ENCODE results near the gene KDM7A.
"Not testable (repeated sequence)": the region's sequence is repeated elsewhere in the genome, so short reads cannot be mapped to it uniquely, and the experiment has no call there.

KDM7A gene

DNA sequence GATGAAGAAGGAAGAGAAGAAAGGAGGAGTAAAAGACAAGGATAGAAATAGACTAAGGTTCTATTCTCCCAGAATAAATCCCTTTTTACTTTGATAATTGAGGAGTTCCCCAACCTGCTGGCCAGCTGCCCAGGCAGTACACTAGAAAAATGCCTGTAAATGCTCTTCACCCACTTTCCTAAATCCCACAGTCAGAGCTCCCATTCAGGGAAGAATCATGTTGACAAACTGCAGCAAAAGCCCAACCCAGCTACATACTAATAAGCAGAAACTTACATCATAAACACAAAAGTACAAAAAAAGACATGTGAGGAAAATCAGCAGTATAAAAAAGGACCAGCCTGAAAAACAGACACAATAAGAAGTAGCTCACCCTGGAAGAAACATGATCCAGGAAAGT lies 15.8 kb upstream of the KDM7A start:
- Mint-ChIP-seq H3K9me3 (peaks cover 23% of the 10 kb centered on the region), H3K4me3 (no peak overlapping the region), H3K27me3 (peaks cover 24% of the 10 kb centered on the region), H3K36me3 (ENCODE audit: low read depth) (peaks cover 19% of the 10 kb centered on the region), H3K27ac (peak overlapping the region; percentile 40), H3K4me1 (ENCODE audit: low read depth) (peaks cover 57% of the 10 kb centered on the region)
- intact Hi-C loops (cut with micrococcal nuclease), result no loop called here

DNA sequence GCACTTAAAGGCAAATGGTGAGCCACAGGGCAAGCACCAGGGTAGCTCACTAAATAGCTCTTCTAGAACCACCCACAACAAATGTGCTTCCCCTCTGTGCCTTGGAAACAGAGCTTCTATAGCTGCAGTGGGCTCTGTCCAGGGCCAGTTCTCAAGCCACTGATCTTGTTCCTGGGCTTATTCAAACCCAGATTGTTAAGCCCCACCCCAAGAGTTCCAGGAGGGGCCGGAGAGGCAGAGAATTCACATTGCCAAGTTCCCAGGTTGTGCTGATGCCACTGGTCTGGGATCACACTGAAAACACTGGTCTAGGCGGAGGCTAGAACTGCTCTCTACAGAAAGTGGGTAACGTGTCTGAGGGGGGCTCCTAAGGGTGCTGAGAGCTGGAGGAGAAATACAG lies 15.4 kb upstream of the KDM7A start:
- no peak overlapping the region for H3K4me3 Mint-ChIP-seq
- intact Hi-C loops (cut with micrococcal nuclease), result no loop called here
- peaks cover 57% of the 10 kb centered on the region for H3K4me1 Mint-ChIP-seq (ENCODE audit: low read depth)
- H3K27ac Mint-ChIP-seq, result peak overlapping the region; percentile 40
- H3K27me3 Mint-ChIP-seq, result peaks cover 24% of the 10 kb centered on the region
- H3K9me3 Mint-ChIP-seq, result peaks cover 21% of the 10 kb centered on the region
- H3K36me3 Mint-ChIP-seq (ENCODE audit: low read depth), result peaks cover 18% of the 10 kb centered on the region

DNA sequence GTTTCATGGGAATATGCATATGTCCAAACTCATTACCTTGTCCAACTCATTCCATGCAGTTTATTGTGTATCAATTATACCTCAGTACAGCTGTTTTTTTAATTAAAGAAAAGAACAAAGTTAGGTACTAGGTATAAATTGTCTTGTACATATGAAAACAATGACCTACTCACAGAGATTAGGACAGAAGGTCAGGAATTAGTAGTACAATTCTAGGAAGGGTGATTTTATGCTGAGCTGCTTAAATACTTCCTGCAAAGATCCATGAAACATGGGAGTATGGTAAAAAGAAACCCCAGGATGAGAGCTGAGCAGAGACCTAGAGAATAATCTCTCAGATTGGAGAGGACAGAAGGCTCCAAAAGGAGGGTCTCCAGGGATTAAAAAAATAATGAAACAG lies 13.8 kb upstream of the KDM7A start:
- peaks cover 42% of the 10 kb centered on the region for H3K4me1 Mint-ChIP-seq (ENCODE audit: low read depth)
- H3K4me3 Mint-ChIP-seq, result no peak overlapping the region
- H3K27ac Mint-ChIP-seq, result no peak overlapping the region
- intact Hi-C loops (cut with micrococcal nuclease), result no loop called here
- peaks cover 5% of the 10 kb centered on the region for H3K9me3 Mint-ChIP-seq
- H3K27me3 Mint-ChIP-seq, result peaks cover 29% of the 10 kb centered on the region
- H3K36me3 Mint-ChIP-seq (ENCODE audit: low read depth), result peaks cover 2% of the 10 kb centered on the region

DNA sequence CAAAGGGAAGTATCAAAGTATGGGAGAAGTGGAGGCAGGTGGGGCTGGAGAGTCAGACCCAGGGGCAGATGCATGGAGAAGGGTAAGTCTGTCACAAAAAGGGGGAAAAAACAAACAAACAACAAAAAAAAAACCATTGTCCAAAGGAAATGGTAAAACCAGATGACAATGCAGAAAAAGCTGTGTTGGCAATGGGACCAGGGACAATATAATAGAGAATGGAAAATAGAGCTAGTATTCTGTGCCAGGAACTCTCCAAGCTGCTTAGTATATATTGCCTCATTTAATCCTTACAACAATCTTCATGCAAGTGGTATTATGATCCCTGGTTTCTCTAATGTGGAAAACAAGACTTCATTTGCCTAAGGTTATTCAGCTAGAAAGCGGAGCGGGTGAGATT lies 13.1 kb upstream of the KDM7A start:
- H3K36me3 Mint-ChIP-seq (ENCODE audit: low read depth), result no peaks in the 10 kb centered on the region
- no peak overlapping the region for H3K4me3 Mint-ChIP-seq
- intact Hi-C loops (cut with micrococcal nuclease), result no loop called here
- no peaks in the 10 kb centered on the region for H3K9me3 Mint-ChIP-seq
- peaks cover 31% of the 10 kb centered on the region for H3K27me3 Mint-ChIP-seq
- H3K27ac Mint-ChIP-seq, result no peak overlapping the region
- peaks cover 39% of the 10 kb centered on the region for H3K4me1 Mint-ChIP-seq (ENCODE audit: low read depth)

DNA sequence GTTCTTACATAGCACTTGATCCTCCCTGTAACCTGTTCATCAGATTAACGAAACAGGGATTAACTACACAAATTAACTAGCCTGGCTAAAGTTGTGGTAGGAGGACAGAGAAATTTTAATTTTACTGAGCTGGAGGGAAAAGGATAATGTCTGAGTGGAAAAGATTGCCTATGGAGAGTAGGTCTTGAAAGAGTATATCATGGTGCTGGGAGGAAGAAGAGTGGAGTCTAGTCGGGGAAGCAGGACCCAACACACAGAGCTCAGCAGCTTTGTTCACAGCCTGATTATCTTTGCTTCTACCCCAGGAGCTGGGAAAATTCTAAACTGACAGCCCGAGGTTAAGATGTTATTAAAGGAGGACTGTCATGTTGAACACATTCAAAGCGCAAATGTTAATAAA lies 6.1 kb upstream of the KDM7A start:
- intact Hi-C loops (cut with micrococcal nuclease), result loop anchor here (5.0 kb wide), 1 partner anchor 39 kb away; no protein-coding TSS in a partner anchor
- Mint-ChIP-seq H3K36me3 (ENCODE audit: low read depth) (peaks cover 18% of the 10 kb centered on the region), H3K4me1 (ENCODE audit: low read depth) (peaks cover 17% of the 10 kb centered on the region), H3K27me3 (peaks cover 40% of the 10 kb centered on the region), H3K27ac (no peak overlapping the region), H3K4me3 (no peak overlapping the region), H3K9me3 (peaks cover 13% of the 10 kb centered on the region)

DNA sequence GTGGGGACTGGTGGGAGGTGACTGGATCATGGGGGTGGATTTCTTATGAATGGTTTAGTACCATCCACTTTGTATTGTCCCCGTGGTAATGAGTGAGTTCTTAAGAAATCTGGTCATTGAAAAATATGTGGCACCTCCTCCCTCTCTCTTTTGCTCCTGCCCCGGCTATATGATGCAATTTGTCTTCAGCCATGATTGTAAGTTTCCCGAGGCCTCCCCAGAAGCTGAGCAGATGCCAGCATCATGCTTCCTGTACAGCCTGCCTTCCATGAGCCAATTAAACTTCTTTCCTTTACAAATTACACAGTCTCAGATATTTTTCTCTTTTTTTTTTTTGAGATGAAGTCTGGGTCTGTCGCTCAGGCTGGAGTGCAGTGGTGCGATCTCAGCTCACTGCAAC lies 2.6 kb upstream of the KDM7A start:
- Mint-ChIP-seq H3K36me3 (ENCODE audit: low read depth) (peaks cover 44% of the 10 kb centered on the region), H3K4me1 (ENCODE audit: low read depth) (peaks cover 28% of the 10 kb centered on the region), H3K27ac (peak overlapping the region; percentile 11), H3K4me3 (no peak overlapping the region), H3K9me3 (peaks cover 13% of the 10 kb centered on the region), H3K27me3 (peaks cover 33% of the 10 kb centered on the region)
- intact Hi-C loops (cut with micrococcal nuclease), result loop anchor here (5.0 kb wide), 1 partner anchor 123 kb away; no protein-coding TSS in a partner anchor

DNA sequence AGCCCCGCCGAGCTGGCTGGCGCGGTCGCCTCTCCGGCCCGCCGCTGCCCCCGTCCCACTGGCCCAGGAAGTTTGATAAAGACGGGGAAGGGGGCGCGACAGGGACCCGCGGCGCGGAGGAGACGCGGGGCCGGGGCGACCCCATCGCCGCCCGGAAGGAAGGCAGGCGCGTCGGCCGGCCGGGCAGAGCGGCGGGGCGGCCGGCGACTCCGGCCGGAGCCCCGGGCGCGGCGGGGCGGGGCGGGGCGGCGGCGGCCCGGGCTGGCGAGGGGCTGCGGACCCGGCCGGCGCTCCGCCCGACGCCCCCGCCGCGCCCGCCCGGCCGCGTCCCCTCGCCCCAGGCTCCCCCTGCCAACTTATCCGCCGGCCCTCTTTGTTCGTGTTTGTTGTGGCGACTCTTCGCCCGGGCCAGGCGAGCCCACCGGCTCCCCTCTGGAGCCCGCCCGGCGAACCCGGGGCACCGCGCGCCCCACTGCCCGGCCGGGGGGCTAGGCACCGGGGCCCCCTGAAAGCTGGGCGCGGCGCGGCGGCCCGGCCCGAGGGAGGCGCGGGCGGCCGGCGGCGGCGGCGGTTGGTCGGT lies 571 bp downstream of the KDM7A start:
- Mint-ChIP-seq H3K4me3 (peak overlapping the region; percentile 76), H3K4me1 (ENCODE audit: low read depth) (peaks cover 49% of the 10 kb centered on the region), H3K36me3 (ENCODE audit: low read depth) (peaks cover 71% of the 10 kb centered on the region), H3K27me3 (peaks cover 14% of the 10 kb centered on the region), H3K9me3 (peaks cover 13% of the 10 kb centered on the region), H3K27ac (peak overlapping the region; percentile 99)
- intact Hi-C loops (cut with micrococcal nuclease), result loop anchor here (2.0 to 5.0 kb wide), 3 partner anchors 35 to 141 kb away; no protein-coding TSS in a partner anchor

DNA sequence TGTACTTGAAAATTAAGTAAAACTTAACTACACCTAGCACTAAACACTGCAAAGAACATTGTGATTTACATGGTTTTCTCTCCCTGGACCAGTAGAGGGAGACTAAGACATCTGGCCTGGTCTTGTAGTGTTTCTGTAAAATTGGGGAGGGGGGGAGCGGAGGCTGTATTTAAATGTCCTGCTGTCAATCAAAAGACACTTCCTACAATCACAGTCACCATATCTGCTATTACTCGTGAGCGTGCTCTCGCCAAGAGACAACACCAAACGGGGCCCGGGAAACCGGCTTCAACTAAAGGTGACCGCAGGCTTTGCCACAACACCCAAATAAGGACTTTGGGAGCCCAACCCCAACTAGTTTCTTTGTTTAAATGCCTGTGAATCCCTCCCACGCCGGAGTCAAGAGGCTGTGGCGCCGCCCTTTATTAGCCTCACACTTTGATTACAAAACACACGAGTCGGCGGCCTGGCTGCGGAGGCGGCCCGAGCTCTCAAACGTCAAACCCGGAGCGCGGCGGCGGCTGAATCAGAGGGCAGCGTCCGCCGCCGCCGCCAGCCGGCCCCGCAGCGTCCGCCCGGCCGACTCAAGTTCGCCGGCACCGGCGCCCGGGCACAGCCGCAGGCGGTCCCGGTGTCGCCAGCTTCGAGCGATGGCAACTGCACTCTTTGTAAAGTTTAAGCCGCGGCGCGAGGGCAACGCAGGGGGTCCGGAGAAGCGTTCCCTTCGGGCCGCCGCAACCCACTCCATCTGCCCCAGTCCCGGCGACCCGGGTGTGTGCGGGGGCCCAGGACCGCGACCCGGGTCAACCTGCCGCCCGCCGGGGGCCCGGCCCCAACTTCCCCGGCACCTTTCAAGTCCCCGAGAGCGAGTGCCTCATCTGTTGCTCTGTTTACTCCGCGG lies 1.3 kb downstream of the KDM7A start:
- Mint-ChIP-seq H3K36me3 (ENCODE audit: low read depth) (peaks cover 79% of the 10 kb centered on the region), H3K27me3 (peaks cover 14% of the 10 kb centered on the region), H3K4me3 (peak overlapping the region; percentile 76), H3K4me1 (ENCODE audit: low read depth) (peaks cover 56% of the 10 kb centered on the region), H3K9me3 (peaks cover 13% of the 10 kb centered on the region), H3K27ac (peak overlapping the region; percentile 99)
- intact Hi-C loops (cut with micrococcal nuclease), result loop anchor here (1.0 to 5.0 kb wide), 5 partner anchors 35 to 141 kb away; no protein-coding TSS in a partner anchor

DNA sequence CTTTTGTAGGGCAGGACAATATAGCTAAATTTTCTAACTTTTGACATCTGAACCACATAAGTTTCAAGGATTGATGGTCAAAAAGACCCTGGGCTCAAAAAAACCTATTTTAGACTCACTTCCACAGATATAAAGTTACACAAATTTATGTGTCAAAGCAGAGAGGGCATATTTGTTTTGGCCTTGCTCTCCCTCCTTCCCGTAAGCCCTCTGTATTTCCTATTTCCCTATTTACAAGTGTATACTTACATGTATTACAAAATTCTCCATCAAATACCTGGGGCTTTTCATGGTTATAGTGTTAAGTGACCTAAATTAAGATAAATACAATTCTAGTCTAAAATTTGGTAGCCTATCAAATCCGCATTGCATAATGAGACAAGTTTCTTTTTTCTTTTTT lies 2.6 kb downstream of the KDM7A start:
- intact Hi-C loops (cut with micrococcal nuclease), result no loop called here
- peak overlapping the region; percentile 76 for H3K4me3 Mint-ChIP-seq
- H3K36me3 Mint-ChIP-seq (ENCODE audit: low read depth), result peaks cover 83% of the 10 kb centered on the region
- peaks cover 5% of the 10 kb centered on the region for H3K27me3 Mint-ChIP-seq
- peaks cover 8% of the 10 kb centered on the region for H3K9me3 Mint-ChIP-seq
- peak overlapping the region; percentile 99 for H3K27ac Mint-ChIP-seq
- H3K4me1 Mint-ChIP-seq (ENCODE audit: low read depth), result peaks cover 62% of the 10 kb centered on the region

DNA sequence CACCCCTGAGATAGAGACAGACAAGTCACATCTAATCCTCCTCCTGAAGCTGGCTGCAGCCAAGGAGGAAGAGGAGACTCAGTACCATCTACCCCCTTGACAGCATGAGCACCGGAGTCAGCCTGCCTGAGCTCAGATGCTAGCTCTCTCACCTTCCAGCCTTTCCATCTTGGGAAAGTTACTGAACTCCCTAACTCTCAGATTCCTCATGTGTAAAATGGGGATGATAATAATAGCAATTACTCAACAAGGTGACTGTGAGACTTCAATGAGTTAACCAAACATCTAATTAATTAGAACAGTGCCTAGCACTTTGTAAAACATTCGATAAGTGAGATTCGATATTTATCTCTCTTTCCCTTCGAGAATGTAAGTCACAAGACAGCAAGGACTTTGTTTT lies 6.4 kb downstream of the KDM7A start:
- Mint-ChIP-seq H3K4me3 (peak overlapping the region; percentile 23), H3K27me3 (no peaks in the 10 kb centered on the region), H3K27ac (no peak overlapping the region), H3K36me3 (ENCODE audit: low read depth) (peaks cover 54% of the 10 kb centered on the region), H3K9me3 (no peaks in the 10 kb centered on the region), H3K4me1 (ENCODE audit: low read depth) (peaks cover 65% of the 10 kb centered on the region)
- intact Hi-C loops (cut with micrococcal nuclease), result no loop called here

DNA sequence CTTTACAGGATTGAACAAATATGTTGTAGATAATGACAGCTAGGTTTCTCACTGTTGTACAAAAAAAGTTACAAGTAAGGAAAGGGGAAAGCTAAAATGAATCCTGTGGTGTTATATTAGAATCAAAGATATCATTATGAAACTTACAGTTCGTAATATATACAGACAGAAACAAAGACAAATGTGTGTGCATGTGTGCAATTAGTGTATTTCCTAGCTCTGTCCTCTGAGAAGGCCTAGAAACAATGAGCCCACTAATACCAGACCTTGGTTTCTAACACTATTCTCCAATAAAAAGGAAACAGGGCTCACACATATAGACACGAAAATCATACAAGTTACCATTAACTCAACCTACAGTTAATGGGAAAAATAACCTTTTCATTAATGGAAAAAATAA lies 8.0 kb downstream of the KDM7A start:
- H3K4me1 Mint-ChIP-seq (ENCODE audit: low read depth), result peaks cover 59% of the 10 kb centered on the region
- no peaks in the 10 kb centered on the region for H3K9me3 Mint-ChIP-seq
- no peak overlapping the region for H3K27ac Mint-ChIP-seq
- H3K27me3 Mint-ChIP-seq, result no peaks in the 10 kb centered on the region
- peaks cover 42% of the 10 kb centered on the region for H3K36me3 Mint-ChIP-seq (ENCODE audit: low read depth)
- intact Hi-C loops (cut with micrococcal nuclease), result loop anchor here (5.0 kb wide), 1 partner anchor 37 kb away; no protein-coding TSS in a partner anchor
- no peak overlapping the region for H3K4me3 Mint-ChIP-seq

DNA sequence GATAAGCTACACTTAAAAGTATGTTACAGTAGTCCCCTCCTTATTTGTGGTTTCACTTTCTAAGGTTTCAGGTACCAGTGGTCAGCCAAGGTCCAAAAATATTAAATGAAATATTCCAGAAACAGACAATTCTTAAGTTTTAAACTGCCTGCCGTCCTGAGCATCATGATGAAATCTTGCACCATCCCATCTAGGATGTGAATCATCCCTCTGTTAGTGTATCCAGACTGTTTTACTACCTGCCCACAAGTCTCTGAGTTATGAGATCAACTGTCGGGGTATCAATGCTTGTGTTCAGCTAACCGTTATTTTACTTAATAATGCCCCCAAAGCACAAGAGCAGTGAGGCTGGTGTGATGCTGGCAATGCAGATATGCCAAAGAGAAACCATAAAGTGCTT lies 11.4 kb downstream of the KDM7A start:
- no peaks in the 10 kb centered on the region for H3K9me3 Mint-ChIP-seq
- H3K27ac Mint-ChIP-seq, result no peak overlapping the region
- intact Hi-C loops (cut with micrococcal nuclease), result loop anchor here (5.0 kb wide), 1 partner anchor 33 kb away; no protein-coding TSS in a partner anchor
- peaks cover 25% of the 10 kb centered on the region for H3K36me3 Mint-ChIP-seq (ENCODE audit: low read depth)
- peaks cover 60% of the 10 kb centered on the region for H3K4me1 Mint-ChIP-seq (ENCODE audit: low read depth)
- no peaks in the 10 kb centered on the region for H3K27me3 Mint-ChIP-seq
- no peak overlapping the region for H3K4me3 Mint-ChIP-seq

DNA sequence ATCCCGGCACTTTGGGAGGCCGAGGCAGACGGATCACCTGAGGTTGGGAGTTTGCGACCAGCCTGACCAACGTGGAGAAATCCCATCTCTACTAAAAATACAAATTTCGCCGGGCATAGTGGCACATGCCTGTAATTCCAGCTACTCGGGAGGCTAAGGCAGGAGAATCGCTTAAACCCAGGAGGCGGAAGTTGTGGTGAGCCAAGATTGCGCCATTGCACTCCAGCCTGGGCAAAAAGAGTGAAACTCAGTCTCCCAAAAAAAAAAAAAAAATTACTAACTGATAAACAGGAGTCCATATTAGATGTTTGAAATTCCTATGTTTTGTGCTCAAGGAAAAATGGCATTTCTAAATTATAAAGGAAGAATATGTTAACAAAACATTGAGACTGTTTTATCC lies 14.7 kb downstream of the KDM7A start:
- Mint-ChIP-seq H3K36me3 (ENCODE audit: low read depth) (peaks cover 45% of the 10 kb centered on the region), H3K4me3 (peak overlapping the region; percentile 34), H3K4me1 (ENCODE audit: low read depth) (peaks cover 57% of the 10 kb centered on the region)
- intact Hi-C loops (cut with micrococcal nuclease); H3K27ac Mint-ChIP-seq; H3K9me3 Mint-ChIP-seq; H3K27me3 Mint-ChIP-seq: not testable (repeated sequence)

DNA sequence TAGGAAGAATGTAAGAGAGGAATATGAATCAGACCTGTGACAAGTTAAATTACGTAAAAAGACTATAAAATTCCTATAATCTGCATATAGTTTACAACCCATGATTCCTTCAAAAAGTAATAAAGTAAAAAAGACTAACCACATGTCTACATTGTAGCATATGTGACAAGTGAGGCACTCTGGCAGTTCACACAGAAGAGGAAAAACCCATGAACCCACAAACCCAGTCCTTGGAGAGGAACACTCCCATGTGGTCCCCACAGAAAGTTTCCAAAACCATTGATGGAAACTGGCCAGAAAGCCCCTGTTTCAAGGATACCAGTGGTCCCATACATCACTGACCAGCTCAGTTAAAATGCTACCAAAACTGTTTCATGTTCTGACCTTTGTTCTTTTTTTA lies 15.7 kb downstream of the KDM7A start:
- Mint-ChIP-seq H3K27me3 (no peaks in the 10 kb centered on the region), H3K36me3 (ENCODE audit: low read depth) (peaks cover 56% of the 10 kb centered on the region), H3K4me3 (no peak overlapping the region), H3K9me3 (no peaks in the 10 kb centered on the region), H3K4me1 (ENCODE audit: low read depth) (peaks cover 60% of the 10 kb centered on the region), H3K27ac (no peak overlapping the region)
- intact Hi-C loops (cut with micrococcal nuclease), result no loop called here
